ENCODE data around the gene SFRP5. TPM values are rescaled to one million over a fixed set of nuclear protein-coding genes. Genes with fewer than 3 reads are reported as not detected.

Gene SFRP5
- total RNA-seq, 2 experiments from 2014 or later: 0.22 to 0.27 TPM

- H3K9me3 Mint-ChIP-seq: peaks cover 14% of the 10 kb centered on the region
- peak overlapping the region; percentile 26 for H3K4me3 Mint-ChIP-seq
- H3K27ac Mint-ChIP-seq: peak overlapping the region; percentile 85
- peak; percentile 24 for DNase-seq
- peaks cover 21% of the 10 kb centered on the region for H3K4me1 Mint-ChIP-seq
- H3K36me3 Mint-ChIP-seq: peaks cover 9% of the 10 kb centered on the region
- no peaks in the 10 kb centered on the region for H3K27me3 Mint-ChIP-seq
These were observed 24.9 kb upstream of the SFRP5 start for GRCh38 chr10:97796651-97797050.

- H3K27me3 Mint-ChIP-seq: no peaks in the 10 kb centered on the region
- peaks cover 22% of the 10 kb centered on the region for H3K4me1 Mint-ChIP-seq
- no peak for DNase-seq
- H3K27ac Mint-ChIP-seq: peak overlapping the region; percentile 85
- H3K4me3 Mint-ChIP-seq: no peak overlapping the region
- peaks cover 9% of the 10 kb centered on the region for H3K36me3 Mint-ChIP-seq
- peaks cover 14% of the 10 kb centered on the region for H3K9me3 Mint-ChIP-seq
These were observed 24.1 kb upstream of the SFRP5 start for GRCh38 chr10:97795886-97796285.

GRCh38 chr10:97791824-97792721 is 20.3 kb upstream of the SFRP5 start:
- Mint-ChIP-seq H3K9me3 (no peaks in the 10 kb centered on the region), H3K4me1 (peaks cover 25% of the 10 kb centered on the region), H3K27ac (no peak overlapping the region), H3K36me3 (peaks cover 2% of the 10 kb centered on the region), H3K27me3 (no peaks in the 10 kb centered on the region), H3K4me3 (no peak overlapping the region)
- DNase-seq: peak; percentile 69

GRCh38 chr10:97789770-97790397 is 18.1 kb upstream of the SFRP5 start:
- H3K36me3 Mint-ChIP-seq: no peaks in the 10 kb centered on the region
- no peaks in the 10 kb centered on the region for H3K9me3 Mint-ChIP-seq
- no peak overlapping the region for H3K27ac Mint-ChIP-seq
- no peak for DNase-seq
- no peak overlapping the region for H3K4me3 Mint-ChIP-seq
- peaks cover 11% of the 10 kb centered on the region for H3K4me1 Mint-ChIP-seq
- H3K27me3 Mint-ChIP-seq: no peaks in the 10 kb centered on the region

DNA sequence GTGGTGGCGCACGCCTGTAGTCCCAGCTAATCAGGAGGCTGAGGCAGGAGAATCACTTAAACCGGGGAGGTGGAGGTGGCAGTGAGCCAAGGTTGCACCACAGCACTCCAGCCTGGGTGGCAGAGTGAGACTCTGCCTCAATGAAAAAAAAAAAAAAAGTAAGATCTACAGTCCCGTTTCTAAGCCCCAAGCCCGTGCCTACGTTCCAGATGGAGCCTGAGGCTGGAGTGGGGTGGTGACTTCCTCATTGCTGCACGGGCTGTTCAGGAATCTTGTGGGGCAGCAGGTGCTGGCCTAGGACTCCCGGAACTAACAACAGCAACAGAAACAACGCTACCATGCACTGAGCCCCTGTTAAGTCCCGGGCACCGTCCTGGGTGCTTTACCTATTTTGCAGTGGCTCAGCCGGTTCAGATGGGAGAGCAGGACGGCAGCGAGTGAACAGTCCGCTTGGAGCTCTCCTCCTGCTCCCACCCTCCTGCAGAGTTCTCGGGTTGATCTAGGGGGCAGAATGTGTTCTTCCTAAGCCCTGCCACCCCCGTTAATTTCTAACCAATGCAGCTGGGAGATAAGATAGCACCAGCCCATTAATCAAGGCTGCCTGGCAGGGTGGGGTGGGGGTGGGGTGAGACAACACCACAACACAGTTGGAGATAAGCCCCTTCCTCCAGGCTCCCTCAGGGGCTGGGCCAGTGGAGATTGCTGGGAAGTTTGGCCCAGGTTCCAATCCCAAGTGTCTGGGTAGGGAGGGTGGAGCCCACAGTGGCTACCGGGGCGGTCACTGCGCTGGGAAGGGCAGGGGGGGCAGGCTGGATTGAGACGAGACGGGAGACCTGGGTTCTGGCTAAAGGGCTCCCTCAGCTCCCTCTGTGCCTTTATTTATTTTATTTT is 17.0 kb upstream of the SFRP5 start:
- DNase-seq: no peak
- Mint-ChIP-seq H3K27ac (no peak overlapping the region), H3K4me3 (no peak overlapping the region), H3K4me1 (peaks cover 11% of the 10 kb centered on the region), H3K27me3 (no peaks in the 10 kb centered on the region), H3K9me3 (no peaks in the 10 kb centered on the region), H3K36me3 (no peaks in the 10 kb centered on the region)

DNA sequence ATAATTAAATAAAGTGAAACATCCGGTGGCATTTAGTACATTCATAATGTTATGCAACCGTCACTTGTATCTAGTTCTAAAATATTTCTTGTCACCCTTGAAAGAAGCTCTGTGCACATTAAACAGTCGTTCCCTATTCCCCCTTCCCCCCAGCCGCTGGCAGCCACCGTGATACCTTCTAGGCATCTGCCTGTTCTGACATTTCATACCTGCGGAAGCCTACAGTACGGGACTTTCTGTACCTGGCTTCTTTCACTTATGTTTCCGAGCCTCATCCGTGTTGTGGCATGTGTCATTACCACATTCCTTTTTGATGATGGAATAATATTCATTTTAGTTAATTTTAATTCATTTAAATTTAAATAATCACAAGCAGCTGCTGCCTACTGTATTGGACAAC is 13.9 kb upstream of the SFRP5 start:
- no peak for DNase-seq
- Mint-ChIP-seq H3K27me3 (no peaks in the 10 kb centered on the region), H3K36me3 (no peaks in the 10 kb centered on the region), H3K4me1 (peaks cover 22% of the 10 kb centered on the region), H3K27ac (no peak overlapping the region), H3K4me3 (no peak overlapping the region), H3K9me3 (no peaks in the 10 kb centered on the region)

DNA sequence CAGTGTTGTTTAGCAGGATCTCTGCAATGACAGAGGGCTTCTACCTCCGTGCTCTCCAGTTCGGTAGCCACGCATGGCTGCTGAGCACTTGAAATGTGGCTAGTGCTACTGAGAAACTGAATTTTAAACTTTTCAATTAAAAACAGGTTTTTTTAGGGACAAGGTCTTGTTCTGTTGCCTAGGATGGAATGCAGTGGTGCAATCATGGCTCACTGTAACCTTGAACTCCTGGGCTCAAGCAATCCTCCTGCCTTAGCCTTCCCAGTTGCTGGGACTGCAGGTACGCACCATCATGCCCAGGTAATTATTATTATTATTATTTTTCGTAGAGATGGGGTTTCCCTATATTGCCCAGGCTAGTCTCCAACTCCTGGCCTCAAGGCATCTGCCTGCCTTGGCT is 13.4 kb upstream of the SFRP5 start:
- H3K27ac Mint-ChIP-seq: no peak overlapping the region
- no peaks in the 10 kb centered on the region for H3K27me3 Mint-ChIP-seq
- H3K36me3 Mint-ChIP-seq: no peaks in the 10 kb centered on the region
- no peak overlapping the region for H3K4me3 Mint-ChIP-seq
- H3K9me3 Mint-ChIP-seq: no peaks in the 10 kb centered on the region
- peaks cover 26% of the 10 kb centered on the region for H3K4me1 Mint-ChIP-seq
- DNase-seq: no peak

- peaks cover 30% of the 10 kb centered on the region for H3K4me1 Mint-ChIP-seq
- H3K27me3 Mint-ChIP-seq: no peaks in the 10 kb centered on the region
- H3K36me3 Mint-ChIP-seq: no peaks in the 10 kb centered on the region
- no peak for DNase-seq
- H3K9me3 Mint-ChIP-seq: no peaks in the 10 kb centered on the region
- no peak overlapping the region for H3K4me3 Mint-ChIP-seq
- H3K27ac Mint-ChIP-seq: no peak overlapping the region
These were observed 12.5 kb upstream of the SFRP5 start for GRCh38 chr10:97784200-97784810.

- no peak overlapping the region for H3K27ac Mint-ChIP-seq
- H3K4me1 Mint-ChIP-seq: peaks cover 25% of the 10 kb centered on the region
- H3K27me3 Mint-ChIP-seq: no peaks in the 10 kb centered on the region
- H3K9me3 Mint-ChIP-seq: no peaks in the 10 kb centered on the region
- no peak for DNase-seq
- H3K4me3 Mint-ChIP-seq: no peak overlapping the region
- no peaks in the 10 kb centered on the region for H3K36me3 Mint-ChIP-seq
These were observed 10.8 kb upstream of the SFRP5 start for GRCh38 chr10:97782455-97783228.

DNA sequence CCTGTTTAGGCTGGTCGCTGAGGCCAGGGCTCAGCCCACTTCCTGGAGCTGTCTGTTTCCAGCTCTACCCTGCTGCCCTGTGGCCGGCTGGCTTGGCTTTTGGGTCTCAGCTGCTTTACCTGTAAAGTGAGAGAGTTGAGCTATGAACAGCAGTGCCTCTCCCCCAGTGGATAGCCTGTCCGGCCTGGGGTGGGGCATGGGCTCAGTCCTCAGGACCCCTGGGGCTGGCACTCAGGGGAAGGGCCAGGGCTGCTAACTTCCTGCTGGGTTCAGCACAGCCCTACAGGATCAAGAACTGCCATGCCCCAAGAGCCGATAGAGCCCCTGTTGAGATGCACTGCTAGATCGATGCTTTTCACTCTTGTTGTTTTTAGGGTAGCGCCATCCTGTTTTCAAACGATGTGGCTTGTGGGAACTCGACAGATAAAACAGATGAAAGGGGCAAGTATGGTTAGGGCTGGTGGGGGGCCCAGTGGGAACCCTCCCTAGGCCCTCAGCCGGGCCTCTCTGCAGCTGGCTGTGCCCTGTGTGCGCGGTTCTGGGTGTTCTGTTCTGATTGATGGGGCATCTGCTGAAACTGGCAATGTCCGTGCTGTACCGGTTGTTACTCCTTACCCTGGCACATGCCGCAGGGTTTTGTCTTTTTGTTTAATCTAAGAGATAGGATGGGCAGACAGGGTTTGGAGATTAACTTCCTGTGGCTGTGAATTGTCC is 10.0 kb upstream of the SFRP5 start:
- Mint-ChIP-seq H3K27me3 (no peaks in the 10 kb centered on the region), H3K9me3 (no peaks in the 10 kb centered on the region), H3K4me1 (peaks cover 25% of the 10 kb centered on the region), H3K27ac (peak overlapping the region; percentile 85), H3K4me3 (peak overlapping the region; percentile 40), H3K36me3 (no peaks in the 10 kb centered on the region)
- peak; percentile 18 for DNase-seq

GRCh38 chr10:97780841-97781617 is 9.2 kb upstream of the SFRP5 start:
- peak overlapping the region; percentile 85 for H3K27ac Mint-ChIP-seq
- no peaks in the 10 kb centered on the region for H3K9me3 Mint-ChIP-seq
- H3K4me1 Mint-ChIP-seq: peaks cover 25% of the 10 kb centered on the region
- H3K36me3 Mint-ChIP-seq: no peaks in the 10 kb centered on the region
- no peaks in the 10 kb centered on the region for H3K27me3 Mint-ChIP-seq
- no peak for DNase-seq
- H3K4me3 Mint-ChIP-seq: peak overlapping the region; percentile 40

GRCh38 chr10:97779975-97780374 is 8.2 kb upstream of the SFRP5 start:
- peaks cover 25% of the 10 kb centered on the region for H3K4me1 Mint-ChIP-seq
- H3K27ac Mint-ChIP-seq: no peak overlapping the region
- H3K27me3 Mint-ChIP-seq: no peaks in the 10 kb centered on the region

GRCh38 chr10:97779492-97779891 is 7.7 kb upstream of the SFRP5 start:
- Mint-ChIP-seq H3K27ac (no peak overlapping the region), H3K4me1 (peaks cover 25% of the 10 kb centered on the region), H3K27me3 (no peaks in the 10 kb centered on the region), H3K9me3 (no peaks in the 10 kb centered on the region), H3K4me3 (no peak overlapping the region), H3K36me3 (no peaks in the 10 kb centered on the region)
- DNase-seq: no peak

More at GRCh38 chr10:97779975-97780374, 8.2 kb upstream of the SFRP5 start:
- DNase-seq: no peak
- H3K36me3 Mint-ChIP-seq: no peaks in the 10 kb centered on the region
- H3K4me3 Mint-ChIP-seq: no peak overlapping the region
- H3K9me3 Mint-ChIP-seq: no peaks in the 10 kb centered on the region

Measured in activated naive CD8-positive, alpha-beta T cell treated with anti-CD3 and anti-CD28 coated beads for 36 hours (primary cell).